Hepatic stellate cell (primary cell): Measurements from ENCODE around the gene ISOC1.

Experiments
- DNase-seq: peaks from one replicate; pipeline ENCODE4 v3.0.0; 2011; ENCODE audit warnings: low spot score

Gene ISOC1

DNA sequence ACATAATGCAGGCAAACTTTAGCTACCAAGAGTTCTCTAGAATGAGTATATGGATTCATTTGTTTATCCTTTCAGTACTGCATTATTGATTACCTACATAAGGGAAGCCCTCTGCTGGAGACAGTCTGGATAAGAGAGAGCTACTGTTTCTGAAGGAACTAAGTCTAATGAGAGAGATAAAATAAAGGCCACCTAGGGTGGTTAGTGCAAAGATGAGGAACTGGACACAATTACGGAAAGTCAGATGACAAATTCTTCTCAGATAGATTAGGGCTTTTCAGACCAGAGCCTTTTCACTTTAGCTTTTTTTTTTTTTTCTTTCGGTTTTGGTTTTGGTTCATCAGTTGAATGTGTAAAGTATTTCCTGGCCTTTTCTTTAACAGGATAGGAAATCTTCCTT, 31.3 kb downstream of the ISOC1 start:
- no peak for DNase-seq

DNA sequence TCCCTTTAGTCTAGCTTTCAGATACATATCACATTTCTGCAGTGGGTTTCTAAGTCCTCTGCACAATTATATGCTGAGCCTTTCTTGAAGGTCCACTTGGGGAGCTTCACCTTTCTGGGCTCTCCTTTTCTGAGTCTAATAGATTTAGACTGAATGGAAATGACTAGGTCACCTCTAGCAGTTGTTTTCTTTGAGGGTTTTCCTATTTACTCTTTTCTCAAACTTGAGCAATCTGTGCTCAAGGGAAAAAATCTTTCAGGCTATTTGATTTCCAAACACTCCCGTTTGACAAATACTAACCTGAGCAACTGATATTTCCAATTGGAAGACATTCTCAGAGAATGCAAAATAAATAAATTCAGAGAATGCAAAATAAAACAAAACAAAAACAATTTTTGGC, 39.0 kb downstream of the ISOC1 start:
- DNase-seq, result no peak

DNA sequence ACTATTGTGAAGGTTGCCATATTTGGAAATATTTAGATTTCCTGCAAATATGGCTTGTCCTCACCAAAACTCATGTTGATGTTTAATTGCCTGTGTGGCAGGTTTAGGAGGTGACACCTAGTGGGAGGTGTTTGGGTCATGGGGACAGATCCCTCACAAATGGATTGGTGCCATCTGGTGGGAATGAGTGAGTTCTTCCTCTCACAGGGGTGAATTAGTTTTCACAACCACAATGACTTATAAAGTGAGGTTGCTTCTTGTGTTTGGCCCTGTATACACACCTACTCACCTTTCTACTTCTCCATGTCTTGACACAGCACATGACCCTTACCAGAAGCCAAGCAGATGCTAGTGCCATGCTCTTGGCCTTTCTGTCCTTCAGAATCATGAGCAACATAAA, 41.1 kb downstream of the ISOC1 start:
- no peak for DNase-seq

DNA sequence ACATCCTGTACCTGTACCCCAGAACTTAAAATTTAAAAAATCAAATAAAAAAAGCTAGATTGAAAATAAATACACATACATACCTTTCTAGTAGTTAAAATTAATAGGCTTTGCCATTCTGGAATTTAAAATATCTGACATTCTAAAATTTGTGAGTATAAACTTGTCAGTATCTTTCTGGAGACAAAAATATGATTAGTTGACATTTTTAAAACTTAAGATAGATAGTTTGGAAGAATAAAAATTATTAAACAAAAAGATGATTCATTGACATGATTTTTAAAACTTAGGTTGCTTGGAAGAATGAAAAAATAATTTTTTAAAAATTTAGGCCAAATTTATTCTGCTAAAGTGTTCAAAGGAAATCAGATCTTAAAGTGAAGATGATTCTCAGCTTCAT, 43.1 kb downstream of the ISOC1 start:
- DNase-seq, result no peak

DNA sequence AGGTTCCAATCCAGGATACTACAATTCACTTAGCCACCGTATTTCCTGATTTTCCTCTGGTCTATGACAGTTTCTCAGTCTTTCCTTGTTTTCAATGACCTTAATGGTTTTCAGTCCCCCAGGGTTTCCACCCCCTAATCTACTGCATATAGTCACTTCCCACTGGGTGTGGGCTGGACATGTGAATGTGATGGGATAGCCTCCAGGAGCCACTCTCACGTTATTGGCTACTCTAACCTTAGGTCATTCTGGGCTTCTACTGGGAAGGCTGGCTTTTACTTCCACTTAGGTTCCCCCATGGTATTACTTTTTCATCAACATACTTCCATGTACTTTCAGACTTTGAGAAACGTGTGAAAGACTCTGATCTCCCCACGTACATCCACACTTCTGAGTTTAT, 46.5 kb downstream of the ISOC1 start:
- no peak for DNase-seq

DNA sequence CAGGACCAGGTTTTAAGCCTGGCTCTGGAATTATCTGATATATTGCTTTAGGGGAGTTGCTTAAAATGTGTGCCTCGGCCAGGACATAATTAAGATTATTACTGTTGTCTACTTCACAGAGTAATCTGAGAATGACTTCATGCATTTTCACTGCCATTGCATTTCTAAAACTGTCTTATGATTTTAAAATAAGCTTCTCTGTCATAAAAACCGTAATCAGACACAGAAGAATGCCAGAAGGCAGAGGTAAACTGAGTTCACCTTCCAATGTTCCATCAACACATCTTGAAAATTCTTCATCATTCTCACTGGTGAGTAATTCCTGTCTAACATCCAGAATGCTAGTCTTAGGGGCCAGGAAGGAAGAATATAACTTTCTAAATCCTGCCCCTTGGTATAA, 47.1 kb downstream of the ISOC1 start:
- DNase-seq, result no peak

DNA sequence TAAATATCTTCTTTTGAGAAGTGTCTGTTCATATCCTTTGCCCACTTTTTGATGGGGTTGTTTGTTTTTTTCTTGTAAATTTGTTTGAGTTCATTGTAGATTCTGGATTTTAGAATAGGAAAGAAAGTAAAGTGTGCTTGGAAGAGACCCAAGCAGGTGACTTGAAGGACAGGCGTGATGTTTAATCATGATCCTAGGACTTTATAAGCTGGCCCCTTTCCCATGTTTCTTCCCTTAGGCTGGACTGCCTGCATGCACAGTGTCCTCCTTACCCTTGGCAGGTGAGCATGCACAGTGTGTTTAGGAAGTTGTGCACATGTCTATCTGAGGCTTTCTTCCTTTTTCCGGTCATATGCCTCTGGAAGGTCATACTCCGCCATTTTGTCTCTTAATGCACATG, 61.3 kb downstream of the ISOC1 start:
- no peak for DNase-seq

DNA sequence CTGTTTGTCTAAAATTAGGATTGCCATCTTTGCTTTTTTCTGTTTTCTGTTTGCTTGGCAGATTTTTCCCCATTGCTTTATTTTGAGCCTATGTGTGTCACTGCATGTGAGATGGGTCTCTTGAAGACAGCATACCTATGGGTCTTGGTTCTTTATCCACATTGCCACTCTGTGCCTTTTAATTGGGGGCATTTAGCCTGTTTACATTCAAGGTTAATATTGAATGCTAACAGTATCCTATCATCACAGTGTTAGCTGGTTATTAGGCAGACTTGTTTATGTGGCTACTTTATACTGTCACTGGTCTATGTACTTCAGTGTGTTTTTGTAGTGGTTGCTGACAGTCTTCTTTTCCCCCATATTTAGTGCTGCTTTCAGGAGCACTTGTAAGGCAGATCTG, 67.3 kb downstream of the ISOC1 start:
- no peak for DNase-seq
